ENCODE measurements around the gene FAM117A.
"Not testable (repeated sequence)": the region's sequence is repeated elsewhere in the genome, so short reads cannot be mapped to it uniquely, and the experiment has no call there.

- TF ChIP-seq CTCF, POLR2A (IDR thresholded peaks at IDR 0.05): not testable (repeated sequence)
These were observed 39.4 kb downstream of the FAM117A start for GRCh38 chr17:49724552-49724951.

All from adrenal gland (tissue), 5 donors.